Activated CD4-positive, alpha-beta T cell treated with anti-CD3 and anti-CD28 coated beads, Interleukin-2, amount 50 U/mL, for 4 hours (primary cell): Measurements from ENCODE around the gene ZNF212.
"Not testable (repeated sequence)": the region's sequence is repeated elsewhere in the genome, so short reads cannot be mapped to it uniquely, and the experiment has no call there.

ENCODE experiments used
- DNase-seq, 2 experiments: peaks; one replicate each; pipeline ENCODE4 v3.0.0-alpha.2; 2020

The ZNF212 gene

DNA sequence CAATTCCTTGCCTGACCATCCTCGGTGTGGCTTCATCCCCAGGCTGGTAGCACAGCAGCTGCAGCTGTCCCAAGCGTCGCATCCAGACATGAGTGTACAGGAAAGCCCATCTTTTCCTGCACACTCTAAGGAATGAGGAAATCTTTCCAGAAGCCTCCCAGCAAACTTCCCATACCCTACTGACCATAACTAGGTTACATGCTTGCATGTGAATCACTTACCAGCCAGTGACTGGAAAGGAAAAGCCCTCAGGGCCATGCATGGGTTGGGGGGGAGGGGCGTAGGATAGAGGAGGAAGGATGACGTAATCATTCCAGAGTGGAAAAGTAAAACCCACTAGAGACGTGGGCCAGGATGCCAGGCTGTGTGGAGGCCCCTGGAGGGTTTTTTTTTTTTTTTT lies 18.9 kb upstream of the ZNF212 start:
- DNase-seq, result no peak

DNA sequence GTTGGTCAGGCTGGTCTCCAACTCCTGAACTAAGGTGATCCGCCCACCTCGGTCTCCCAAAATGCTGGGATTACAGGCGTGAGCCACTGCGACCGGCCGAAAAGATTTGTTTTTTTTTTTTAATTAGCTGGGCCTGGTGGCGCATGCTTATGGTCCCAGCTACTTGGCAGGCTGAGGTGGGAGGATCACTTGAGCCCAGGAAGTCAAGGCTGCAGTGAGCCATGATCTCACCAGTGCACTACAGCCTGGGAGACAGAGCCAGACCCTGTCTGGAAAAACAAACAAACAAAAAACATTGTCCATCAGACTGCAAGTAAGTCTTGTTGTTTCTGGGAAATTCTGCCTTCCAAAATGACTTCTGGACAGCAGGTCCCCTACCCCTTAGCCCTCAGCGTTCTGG lies 16.3 kb upstream of the ZNF212 start:
- DNase-seq, result no peak

DNA sequence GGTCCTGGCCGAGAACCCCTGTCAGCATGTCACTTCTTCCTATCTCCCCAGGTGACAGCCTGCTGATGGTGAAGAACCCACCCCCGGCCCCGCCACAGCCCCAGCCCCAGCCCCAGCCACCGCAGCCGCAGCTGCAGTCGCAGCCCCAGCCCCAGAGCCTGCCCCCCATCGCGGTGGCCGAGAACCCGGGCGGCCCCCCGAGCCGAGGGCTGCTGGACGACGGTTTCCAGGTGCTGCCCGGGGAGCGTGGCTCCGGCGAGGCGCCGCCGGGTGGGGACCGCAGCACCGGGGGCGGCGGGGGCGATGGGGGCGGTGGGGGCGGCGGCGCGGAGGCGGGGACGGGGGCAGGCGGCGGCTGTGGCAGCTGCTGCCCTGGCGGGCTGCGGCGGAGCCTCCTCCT lies 15.7 kb upstream of the ZNF212 start:
- no peak for DNase-seq

DNA sequence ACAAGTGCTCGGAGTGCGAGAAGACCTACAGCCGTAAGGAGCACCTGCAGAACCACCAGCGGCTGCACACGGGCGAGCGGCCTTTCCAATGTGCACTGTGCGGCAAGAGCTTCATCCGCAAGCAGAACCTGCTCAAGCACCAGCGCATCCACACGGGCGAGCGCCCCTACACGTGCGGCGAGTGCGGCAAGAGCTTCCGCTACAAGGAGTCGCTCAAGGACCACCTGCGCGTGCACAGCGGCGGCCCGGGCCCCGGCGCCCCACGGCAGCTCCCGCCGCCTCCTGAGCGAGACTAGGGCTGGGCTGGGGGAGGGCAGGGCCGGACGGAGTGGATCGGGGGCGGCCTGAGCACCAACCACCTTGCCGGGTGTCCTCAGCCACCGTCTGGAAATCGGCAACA lies 15.1 kb upstream of the ZNF212 start:
- DNase-seq, result no peak

DNA sequence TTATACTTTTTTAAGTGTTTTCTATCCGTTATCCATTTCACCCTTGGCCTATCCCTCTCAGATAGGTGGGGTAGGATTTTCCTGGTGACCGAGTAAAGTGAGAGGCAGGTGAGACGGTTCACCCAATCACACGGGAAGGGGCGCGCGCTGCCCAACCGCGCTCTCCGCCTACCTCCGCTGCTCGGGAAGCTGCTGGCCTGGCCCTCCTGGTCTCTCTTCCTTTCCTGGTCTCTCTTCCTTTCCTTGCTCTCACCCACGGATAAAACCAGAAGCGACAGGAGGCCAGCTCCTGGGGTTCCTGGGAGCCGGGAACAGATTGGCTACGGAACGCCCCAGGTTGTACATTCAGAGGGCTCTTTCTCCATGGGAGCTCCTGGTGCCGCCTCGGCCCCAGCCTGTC lies 14.3 kb upstream of the ZNF212 start:
- no peak for DNase-seq

DNA sequence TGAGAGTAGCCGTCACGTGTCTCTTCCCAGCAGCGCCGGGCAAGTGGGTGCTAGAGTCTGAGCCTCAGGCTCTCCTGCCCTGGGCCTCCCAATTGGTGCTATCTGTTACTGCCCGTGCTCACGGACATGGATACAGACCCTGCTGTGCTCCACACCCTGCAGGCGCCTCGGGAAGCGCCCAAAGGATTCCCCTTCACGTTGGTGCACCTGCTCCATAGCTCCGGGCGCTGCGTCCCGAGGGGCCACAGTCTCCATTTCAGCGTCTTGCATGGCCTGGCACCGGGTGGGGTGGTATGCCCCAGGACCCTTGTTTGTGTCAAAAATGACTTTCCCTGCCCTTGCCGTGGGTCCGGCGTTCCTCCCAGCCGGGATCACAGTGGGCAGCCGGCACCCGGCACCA lies 13.8 kb upstream of the ZNF212 start:
- DNase-seq, result no peak

DNA sequence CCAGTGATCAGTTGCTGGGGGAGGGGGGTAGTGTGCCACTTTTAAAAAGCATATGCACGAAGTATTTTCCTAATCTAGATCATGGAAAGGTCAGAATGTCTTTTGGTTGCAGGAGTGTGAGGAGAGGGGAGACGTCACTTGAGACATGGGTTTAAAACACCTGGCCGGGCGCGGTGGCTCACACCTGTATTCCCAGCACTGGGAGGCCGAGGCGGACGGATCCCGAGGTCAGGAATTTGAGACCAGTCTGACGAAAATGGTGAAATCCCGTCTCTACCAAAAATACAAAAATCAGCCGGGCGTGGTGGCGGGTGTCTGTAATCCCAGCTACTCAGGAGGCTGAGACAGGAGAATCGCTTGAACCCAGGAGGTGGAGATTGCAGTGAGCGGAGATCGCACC lies 13.1 kb upstream of the ZNF212 start:
- DNase-seq, result not testable (repeated sequence)

DNA sequence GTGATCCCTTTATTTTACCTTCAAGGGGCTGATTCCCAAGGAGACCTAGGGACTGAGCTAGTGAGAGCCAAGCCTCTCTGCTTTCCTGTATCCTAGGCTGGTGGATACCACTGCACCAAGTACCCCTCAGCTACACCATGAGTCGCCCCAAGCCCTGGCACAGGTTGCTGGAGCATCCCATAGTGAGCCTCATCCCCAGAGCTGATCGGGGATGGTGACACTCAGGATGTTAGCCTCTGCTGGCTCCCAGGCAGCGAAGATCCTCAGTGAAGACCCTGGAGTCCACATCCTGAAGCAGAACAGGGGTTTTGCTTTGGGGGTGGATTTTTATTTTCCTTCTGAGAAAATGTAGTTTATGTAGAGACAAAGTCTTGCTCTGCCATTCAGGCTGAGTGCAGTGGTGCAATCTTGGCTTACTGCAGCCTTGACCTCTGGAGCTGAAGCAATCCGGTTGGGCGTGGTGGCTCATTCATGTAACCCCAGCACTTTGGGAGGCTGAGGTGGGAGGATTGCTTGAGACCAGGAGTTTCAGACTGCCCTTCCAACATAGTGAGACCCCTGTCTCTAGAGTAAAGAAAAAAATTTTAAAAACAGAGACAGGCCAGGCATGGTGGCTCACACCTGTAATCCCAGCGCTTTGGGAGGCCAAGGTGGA lies 12.5 kb upstream of the ZNF212 start:
- no peak for DNase-seq

DNA sequence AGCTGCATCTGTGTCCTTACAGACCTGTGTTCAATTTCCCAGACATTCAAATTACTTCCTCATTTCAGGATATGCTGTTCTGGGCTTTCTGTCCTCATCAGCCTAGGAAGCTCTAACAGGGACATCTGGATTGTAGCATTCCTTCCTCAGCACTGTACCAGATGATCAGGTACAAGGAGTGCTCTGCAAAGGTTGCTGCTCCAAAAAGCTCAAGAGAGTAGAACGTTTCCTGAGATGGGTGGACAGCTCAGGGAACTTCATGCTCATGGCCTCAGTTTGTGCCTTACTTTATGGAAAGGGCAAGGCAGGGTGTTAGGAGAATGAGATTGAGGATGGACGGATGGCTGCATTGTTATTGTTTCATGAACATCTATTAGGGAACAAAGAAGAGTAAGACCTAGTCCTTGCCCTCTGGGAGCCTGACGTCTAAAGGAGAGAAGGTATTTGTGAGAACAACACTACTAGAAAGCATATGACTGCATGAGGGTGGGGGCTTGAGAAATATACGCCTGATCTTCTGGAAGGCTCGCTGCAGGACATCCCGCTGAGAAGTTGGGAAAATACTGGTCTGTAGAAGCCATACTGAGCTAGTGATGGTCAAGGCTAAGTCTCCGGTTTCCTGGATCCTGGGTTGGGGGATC lies 10.5 kb upstream of the ZNF212 start:
- no peak for DNase-seq

DNA sequence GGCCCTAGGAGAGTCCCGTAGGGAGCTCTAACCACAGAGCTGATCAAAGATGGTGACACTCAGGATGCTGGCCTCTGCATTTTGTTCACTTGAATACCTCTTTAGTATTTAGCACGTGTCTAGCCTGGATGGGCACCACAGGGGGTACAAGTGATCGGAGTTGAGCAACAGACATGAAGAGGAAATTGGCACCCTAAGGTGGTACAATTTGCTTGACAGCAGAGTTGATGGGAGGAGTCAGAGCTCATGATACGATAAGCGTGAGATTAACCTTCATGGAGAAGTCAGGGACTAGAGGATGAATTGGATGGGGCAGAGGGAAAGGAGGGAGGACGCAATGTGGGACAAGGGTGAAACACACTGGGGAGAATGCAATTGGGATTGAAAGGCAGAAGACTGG lies 9.9 kb upstream of the ZNF212 start:
- DNase-seq, result no peak

DNA sequence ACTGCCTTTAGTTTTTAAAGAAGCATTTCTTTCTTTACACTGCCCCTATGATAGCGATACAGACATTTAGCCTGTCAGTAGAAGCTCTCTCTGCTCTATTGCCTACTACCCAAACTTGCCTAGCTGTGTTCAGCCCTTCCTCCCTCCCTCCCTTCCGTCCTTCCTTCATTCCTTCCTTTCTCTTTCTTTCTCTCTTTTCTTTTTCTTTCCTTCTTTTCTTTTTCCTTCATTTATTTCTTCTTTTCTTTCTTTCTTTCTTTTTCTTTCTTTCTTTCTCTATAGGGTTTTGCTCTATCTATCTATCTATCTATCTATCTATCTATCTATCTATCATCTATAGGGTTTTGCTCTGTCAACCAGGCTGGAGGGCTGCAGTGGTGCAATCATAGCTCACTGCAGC lies 7.1 kb upstream of the ZNF212 start:
- DNase-seq, result no peak

DNA sequence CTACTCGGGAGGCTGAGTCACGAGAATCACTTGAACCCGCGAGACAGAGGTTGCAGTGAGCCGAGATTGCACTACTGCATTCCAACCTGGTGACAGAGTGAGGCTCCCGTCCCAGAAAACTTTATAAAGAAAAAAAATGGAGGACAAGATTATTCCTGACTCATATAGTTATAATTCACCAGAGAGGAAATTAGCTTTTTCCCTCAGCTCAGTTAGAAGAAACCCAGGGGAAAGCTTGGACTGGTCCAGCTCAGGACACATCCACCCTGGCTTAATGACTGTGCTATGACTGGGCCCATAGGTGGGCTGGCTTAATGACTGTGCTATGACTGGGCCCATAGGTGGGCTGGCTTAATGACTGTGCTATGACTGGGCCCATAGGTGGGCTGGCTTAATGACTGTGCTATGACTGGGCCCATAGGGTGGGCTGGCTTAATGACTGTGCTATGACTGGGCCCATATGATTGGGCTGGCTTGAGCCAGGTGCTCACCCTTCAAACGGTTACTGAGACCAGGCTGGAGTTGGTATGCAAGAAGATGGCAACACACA lies 5.7 kb upstream of the ZNF212 start:
- DNase-seq, result not testable (repeated sequence)

DNA sequence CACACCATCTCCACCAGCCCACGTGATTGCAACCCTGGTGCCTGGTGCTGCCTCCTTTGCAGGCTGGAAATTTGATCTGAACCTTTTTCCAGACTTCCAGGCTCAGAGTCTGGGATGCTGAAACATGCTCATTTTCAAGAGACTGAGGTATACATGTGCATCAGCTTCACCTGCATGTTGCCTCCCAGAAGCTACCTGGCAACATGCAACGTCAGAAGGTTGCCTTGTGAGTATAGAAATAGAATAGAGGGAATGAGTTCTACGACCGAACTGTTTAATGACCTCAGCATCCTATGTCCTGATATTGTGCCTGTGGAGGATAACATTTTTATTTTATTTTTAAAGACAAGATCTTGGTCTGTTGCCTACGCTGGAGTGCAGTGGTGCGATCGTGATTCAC lies 1.9 kb upstream of the ZNF212 start:
- no peak for DNase-seq

DNA sequence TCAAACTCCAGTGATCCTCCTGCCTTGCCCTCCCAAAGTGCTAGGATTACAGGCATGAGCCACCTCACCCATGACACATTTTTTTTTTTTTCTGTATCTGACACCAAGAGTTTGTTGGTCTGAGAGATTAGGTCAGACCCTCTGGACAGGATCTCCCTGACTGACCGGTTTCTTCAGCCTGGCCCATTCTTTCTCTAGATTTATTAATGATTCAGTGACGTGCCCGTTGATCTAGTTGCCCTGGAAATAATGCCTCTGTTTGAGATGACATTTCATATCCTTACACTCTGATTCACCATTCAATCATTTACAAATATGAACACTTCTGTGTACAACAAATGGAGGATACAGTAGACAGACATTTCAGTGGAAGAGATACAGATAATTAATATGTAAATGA lies 1.4 kb upstream of the ZNF212 start:
- no peak for DNase-seq

DNA sequence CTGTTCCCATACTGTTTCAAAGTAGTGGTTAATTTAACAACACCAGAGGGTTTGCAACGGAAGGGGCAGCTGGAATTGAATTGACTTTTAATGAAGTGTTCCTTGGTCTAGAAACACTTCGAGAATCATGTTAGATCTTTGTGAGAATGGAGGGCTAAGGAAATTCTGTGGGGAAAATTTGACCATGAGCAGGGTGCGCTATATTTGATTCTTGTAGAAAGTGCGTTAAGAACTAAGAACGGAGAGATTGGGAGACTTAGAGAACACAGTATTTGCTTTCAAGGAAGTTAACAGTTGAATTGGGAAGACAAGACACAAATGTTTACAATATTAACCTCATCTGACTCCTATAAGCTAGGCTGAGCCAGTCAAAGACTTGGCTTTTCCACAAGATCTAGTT lies 1.2 kb downstream of the ZNF212 start:
- DNase-seq, result no peak

DNA sequence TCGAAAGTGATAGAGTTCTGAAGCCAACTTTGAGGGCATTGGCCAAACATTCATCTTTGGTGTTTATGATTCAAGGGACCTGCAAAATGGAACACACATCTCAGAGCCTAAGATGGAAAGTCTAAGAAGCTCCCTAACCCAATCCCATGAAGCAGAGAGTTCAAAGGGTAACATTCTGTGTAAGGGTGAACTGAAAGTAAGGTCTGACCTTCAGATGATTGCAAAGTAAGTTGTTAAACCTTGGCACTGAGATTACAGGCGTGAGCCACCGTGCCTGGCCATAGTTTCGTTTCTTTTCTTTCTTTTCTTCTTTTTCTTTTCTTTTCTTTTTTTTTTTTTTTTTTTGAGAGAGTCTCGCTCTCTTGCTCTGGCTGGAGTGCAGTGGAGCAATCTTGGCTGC lies 2.2 kb downstream of the ZNF212 start:
- no peak for DNase-seq

DNA sequence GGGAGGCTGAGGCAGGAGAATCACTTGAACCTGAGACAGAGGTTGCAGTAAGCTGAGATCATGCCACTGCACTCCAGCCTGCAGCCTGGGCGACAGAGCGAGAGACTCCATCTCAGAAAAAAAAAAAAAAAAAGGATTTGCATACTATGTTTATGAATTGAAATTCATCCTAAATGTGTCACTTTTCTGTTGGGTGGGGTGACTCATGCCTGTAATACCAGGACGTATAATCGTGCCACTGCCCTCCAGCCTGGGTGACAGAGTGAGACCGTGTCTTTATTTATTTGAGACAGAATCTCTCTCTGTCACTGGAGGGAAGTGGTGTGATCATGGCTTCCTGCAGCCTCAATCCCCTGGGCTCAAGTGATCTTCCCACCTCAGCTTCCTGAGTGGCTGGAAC lies 5.8 kb downstream of the ZNF212 start:
- DNase-seq, result no peak

DNA sequence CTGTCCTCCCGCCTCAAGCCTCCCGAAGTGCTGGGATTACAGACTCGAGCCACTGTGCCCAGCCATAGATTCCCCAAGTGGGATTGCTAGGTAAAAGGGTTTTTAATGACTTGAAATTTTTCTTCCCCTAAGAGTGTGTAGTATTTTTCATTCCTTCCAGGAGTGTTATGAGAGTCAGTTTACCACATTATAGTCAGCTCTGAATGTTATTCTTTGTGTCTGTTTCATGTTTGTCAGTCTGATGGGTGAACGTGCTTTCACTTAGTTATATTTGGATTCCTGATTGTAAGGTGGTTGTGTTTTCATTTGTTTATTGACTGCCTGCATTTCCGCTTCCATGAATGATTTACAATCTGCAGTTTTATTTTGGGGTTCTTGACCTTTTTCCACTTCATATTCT lies 6.3 kb downstream of the ZNF212 start:
- no peak for DNase-seq

DNA sequence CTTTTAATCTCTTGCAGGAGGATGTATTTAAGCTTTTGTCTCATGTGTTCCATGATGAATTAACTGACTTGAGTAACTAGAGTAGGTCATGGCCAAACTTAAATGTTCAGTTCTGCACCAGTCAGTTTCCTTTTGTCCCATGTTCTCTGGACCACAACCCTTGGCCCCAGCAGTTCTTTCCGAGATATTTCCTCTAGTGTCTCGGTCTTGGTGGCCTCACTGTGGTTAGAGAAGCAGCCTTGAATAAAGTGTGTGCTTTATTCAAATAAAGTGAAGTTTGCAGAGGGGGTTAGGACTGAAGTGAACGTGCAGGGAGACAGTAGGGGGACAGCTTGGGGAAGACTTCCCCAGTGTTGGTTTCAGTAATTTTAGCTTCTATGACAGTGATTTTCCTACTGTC lies 9.3 kb downstream of the ZNF212 start:
- no peak for DNase-seq

DNA sequence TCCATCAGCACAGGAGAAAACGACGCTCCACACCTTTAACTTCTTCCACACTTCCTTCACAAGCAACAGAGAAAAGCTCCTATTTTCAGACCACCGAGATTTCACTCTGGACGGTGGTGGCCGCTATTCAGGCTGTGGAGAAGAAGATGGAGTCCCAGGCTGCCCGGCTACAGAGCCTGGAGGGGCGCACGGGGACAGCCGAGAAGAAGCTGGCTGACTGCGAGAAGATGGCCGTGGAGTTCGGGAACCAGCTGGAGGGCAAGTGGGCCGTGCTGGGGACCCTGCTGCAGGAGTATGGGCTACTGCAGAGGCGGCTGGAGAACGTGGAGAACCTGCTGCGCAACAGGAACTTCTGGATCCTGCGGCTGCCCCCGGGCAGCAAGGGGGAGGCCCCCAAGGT lies 10.7 kb downstream of the ZNF212 start:
- not testable (repeated sequence) for DNase-seq

DNA sequence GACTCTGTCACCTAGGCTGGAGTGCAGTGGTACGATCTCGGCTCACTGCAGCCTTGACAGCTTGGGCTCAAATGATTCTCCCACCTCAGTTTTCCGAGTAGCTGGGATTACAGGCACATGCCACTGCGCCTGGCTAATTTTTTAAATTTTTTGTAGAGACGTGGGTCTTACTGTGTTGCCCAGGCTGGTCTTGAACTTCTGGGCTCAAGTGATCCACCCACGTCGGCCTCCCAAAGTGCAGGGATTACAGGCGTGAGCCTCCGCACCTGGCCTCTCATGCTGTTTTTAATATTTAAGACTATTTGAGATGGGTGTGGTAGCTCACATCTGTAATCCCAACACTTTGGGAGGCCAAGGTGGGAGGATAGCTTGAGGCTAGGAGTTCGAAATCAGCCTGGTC lies 12.1 kb downstream of the ZNF212 start:
- not testable (repeated sequence) for DNase-seq

DNA sequence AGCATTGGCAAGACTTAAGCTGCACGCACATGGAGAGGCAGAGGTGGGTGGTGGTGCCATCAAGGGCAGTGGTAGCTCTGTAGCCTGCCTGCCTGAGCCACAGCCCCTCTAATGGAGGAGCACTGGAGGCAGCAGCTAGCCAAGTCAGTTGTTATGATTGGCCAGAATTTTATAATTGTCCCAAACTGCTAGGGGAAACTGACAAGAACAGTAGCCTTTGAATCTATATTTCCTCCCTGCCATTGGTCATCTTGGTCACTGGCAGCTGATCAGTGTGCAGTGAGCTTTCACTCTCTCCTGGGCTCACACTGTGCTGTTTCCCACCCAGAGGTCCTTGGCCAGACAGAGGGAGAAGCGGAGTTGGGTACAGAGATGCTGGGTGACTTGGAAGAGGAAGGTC lies 12.9 kb downstream of the ZNF212 start:
- DNase-seq, result no peak

DNA sequence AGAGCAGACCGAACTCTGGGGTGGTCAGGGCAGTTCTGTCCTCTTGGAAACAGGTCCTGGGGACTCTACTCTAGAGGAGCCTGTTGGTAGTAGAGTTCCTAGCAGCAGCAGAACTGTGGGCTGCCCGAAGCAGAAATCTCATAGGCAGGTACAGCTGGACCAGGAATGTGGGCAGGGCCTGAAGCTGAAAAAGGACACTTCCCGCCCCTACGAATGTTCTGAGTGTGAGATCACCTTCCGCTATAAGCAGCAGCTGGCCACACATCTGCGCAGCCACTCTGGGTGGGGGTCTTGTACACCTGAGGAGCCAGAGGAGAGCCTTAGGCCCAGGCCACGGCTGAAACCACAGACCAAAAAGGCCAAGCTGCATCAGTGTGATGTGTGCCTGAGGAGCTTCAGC lies 14.2 kb downstream of the ZNF212 start:
- DNase-seq, result no peak

DNA sequence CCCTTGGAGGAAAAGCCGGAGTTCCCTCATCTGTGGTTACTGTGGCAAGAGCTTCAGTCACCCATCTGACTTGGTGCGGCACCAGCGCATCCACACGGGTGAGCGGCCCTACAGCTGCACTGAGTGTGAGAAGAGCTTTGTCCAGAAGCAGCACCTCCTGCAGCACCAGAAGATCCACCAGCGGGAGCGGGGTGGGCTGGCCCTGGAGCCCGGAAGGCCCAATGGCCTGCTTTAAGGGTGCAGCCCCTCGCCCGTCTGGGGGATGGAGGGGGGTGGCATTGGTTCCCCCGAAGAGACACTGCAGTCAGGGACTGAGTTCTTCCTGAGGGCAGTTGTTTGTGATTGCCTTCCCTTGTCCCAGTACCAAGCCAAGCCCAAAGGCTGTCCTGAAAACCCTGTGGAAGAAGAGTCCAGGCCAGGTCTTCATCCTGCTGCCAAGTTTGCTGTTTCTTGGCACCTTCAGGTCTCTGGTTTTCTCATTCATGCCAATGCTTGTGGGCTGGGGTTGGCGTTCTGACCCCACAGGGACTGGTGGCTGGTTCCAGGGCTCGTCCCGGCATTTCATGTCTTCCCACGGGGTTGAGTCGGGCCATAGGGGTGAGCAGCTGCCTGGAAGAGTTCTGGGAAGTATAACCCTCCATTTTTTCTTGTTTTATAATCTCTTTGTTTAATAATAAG lies 14.9 kb downstream of the ZNF212 start:
- DNase-seq, result no peak
